ENCODE measurements around the gene FBXW7. TPM values are rescaled to one million over a fixed set of nuclear protein-coding genes. Genes with fewer than 3 reads are reported as not detected.

Gene FBXW7
- total RNA-seq, 1 donor from 2014 or later, result 23.3 TPM

DNA sequence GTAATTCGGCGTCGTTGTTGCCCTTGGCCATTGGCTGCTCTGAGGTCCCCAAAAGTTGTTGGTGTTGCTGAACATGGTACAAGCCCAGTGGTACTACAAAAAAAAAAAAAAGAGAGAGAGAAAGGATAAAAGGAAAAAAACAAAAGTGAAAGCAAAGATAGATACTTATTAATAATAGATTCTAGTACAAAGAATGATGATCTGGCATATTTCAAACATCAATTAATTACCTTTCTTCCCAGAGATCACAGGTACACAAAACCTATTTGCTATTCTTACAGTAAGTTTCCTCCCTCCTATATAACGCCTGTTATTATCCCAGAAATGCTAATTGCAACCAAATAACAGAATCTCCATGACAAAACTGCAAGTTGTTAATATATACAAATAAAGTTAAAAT lies 188.9 kb downstream of the FBXW7 start:
- no peak overlapping the region for H3K4me3 Mint-ChIP-seq (ENCODE audit: unreplicated experiment)
- H3K27ac Mint-ChIP-seq (ENCODE audit: unreplicated experiment), result no peak overlapping the region
- TF ChIP-seq, protein P1, sequence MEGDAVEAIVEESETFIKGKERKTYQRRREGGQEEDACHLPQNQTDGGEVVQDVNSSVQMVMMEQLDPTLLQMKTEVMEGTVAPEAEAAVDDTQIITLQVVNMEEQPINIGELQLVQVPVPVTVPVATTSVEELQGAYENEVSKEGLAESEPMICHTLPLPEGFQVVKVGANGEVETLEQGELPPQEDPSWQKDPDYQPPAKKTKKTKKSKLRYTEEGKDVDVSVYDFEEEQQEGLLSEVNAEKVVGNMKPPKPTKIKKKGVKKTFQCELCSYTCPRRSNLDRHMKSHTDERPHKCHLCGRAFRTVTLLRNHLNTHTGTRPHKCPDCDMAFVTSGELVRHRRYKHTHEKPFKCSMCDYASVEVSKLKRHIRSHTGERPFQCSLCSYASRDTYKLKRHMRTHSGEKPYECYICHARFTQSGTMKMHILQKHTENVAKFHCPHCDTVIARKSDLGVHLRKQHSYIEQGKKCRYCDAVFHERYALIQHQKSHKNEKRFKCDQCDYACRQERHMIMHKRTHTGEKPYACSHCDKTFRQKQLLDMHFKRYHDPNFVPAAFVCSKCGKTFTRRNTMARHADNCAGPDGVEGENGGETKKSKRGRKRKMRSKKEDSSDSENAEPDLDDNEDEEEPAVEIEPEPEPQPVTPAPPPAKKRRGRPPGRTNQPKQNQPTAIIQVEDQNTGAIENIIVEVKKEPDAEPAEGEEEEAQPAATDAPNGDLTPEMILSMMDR (IDR thresholded peaks at IDR 0.05), result no peak
- peaks cover 10% of the 10 kb centered on the region for H3K36me3 Mint-ChIP-seq (ENCODE audit: low read depth)
- peaks cover 13% of the 10 kb centered on the region for H3K4me1 Mint-ChIP-seq (ENCODE audit: low read depth)
- peaks cover 2% of the 10 kb centered on the region for H3K9me3 Mint-ChIP-seq (ENCODE audit: low read depth)
- DNase-seq (ENCODE audit: low spot score), result no peak
- no peaks in the 10 kb centered on the region for H3K27me3 Mint-ChIP-seq (ENCODE audit: low read depth)

DNA sequence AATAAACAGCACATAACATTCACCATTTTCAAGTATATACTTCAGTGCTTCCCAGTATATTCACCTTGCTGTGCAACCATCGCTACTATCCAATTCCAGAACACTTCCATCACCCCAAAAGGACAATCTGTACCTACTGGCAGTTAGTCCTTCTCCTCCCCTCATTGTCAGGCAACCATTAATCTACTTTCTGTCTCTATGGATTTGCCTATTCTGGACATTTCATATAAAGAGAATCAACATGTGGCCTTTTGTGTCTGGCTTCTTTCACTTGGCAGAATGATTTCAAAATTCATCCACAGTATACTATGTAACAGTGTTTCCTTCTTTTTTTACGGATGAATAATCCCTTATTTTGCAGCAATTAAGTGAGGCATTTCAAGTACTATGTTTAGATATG lies 189.4 kb downstream of the FBXW7 start:
- TF ChIP-seq, protein P1 (IDR thresholded peaks at IDR 0.05), result no peak
- Mint-ChIP-seq H3K27me3 (ENCODE audit: low read depth) (no peaks in the 10 kb centered on the region), H3K4me1 (ENCODE audit: low read depth) (peaks cover 11% of the 10 kb centered on the region), H3K27ac (ENCODE audit: unreplicated experiment) (no peak overlapping the region), H3K4me3 (ENCODE audit: unreplicated experiment) (no peak overlapping the region), H3K36me3 (ENCODE audit: low read depth) (peaks cover 12% of the 10 kb centered on the region), H3K9me3 (ENCODE audit: low read depth) (peaks cover 2% of the 10 kb centered on the region)
- no peak for DNase-seq (ENCODE audit: low spot score)

DNA sequence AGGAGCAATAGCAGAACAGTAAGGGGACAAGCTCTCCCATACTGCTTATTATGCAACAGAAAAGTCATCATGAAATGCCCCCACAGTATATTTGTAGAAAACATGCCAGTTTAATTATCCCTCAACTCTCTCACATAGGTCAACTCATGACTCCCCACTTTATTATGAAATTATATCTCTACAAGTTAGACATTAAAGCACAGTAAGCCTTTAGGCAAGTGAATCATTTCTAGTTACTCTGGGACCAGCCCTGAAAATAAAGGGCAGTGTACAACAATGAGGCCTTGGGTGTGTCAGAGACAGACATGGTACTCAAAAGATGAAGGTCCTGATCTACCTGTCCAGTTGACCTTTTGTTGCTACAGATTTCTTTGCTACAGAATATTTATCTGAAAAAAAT lies 191.9 kb downstream of the FBXW7 start:
- no peak overlapping the region for H3K4me3 Mint-ChIP-seq (ENCODE audit: unreplicated experiment)
- TF ChIP-seq, protein P1 (IDR thresholded peaks at IDR 0.05), result no peak
- H3K4me1 Mint-ChIP-seq (ENCODE audit: low read depth), result peaks cover 10% of the 10 kb centered on the region
- H3K27ac Mint-ChIP-seq (ENCODE audit: unreplicated experiment), result no peak overlapping the region
- H3K9me3 Mint-ChIP-seq (ENCODE audit: low read depth), result peaks cover 2% of the 10 kb centered on the region
- no peak for DNase-seq (ENCODE audit: low spot score)
- no peaks in the 10 kb centered on the region for H3K27me3 Mint-ChIP-seq (ENCODE audit: low read depth)
- peaks cover 14% of the 10 kb centered on the region for H3K36me3 Mint-ChIP-seq (ENCODE audit: low read depth)

DNA sequence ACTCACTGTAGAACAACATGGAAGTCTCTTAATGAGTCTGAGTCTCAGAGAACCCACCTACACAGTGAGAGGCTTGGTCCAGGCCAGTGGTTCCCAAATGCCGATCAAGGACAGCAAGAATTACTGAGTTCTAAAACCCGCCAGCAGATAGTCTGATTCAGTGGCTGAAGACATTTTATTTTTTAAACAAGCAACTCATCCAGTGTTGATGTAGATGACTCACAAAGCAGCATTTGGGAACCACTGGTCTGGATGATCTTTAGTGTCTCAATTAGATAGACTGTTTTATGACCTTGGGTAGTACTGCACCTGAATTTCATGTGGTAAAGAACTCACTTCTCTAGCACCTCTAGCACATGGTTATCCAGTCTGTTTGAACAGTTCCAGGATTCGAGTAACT lies 193.6 kb downstream of the FBXW7 start:
- Mint-ChIP-seq H3K4me1 (ENCODE audit: low read depth) (peaks cover 10% of the 10 kb centered on the region), H3K27ac (ENCODE audit: unreplicated experiment) (no peak overlapping the region), H3K27me3 (ENCODE audit: low read depth) (no peaks in the 10 kb centered on the region), H3K36me3 (ENCODE audit: low read depth) (peaks cover 14% of the 10 kb centered on the region), H3K4me3 (ENCODE audit: unreplicated experiment) (no peak overlapping the region), H3K9me3 (ENCODE audit: low read depth) (peaks cover 2% of the 10 kb centered on the region)
- TF ChIP-seq, protein P1 (IDR thresholded peaks at IDR 0.05), result no peak
- DNase-seq (ENCODE audit: low spot score), result no peak

DNA sequence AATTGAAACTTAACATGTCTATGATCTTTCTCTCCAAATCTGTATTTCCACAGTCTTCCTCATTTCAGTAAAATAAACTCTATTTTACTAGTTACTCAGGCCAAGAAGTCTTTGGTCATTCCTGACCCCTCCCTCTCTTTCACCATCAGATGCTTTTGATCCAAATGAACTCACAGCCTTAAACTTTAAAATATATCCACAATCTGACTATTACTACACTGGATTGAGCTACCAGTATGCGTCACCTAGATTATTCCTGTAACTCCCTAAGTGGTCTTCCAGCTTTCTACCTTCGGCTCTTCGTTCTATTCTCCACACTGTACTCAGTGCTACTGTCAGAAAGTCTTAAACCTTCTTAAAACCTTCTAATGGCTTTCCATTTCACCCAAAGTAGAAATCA lies 195.1 kb downstream of the FBXW7 start:
- Mint-ChIP-seq H3K27ac (ENCODE audit: unreplicated experiment) (no peak overlapping the region), H3K9me3 (ENCODE audit: low read depth) (peaks cover 2% of the 10 kb centered on the region), H3K27me3 (ENCODE audit: low read depth) (no peaks in the 10 kb centered on the region), H3K4me1 (ENCODE audit: low read depth) (peaks cover 10% of the 10 kb centered on the region), H3K36me3 (ENCODE audit: low read depth) (peaks cover 9% of the 10 kb centered on the region), H3K4me3 (ENCODE audit: unreplicated experiment) (no peak overlapping the region)
- TF ChIP-seq, protein P1 (IDR thresholded peaks at IDR 0.05), result no peak
- no peak for DNase-seq (ENCODE audit: low spot score)

Data from chondrocyte (in vitro differentiated cells).